Sigmoid colon (tissue), 7 donors: Measurements from ENCODE around the gene RAPSN. TPM values are rescaled to one million over a fixed set of nuclear protein-coding genes. Genes with fewer than 3 reads are reported as not detected.
A peak's percentile ranks its signal among the peaks of the same experiment; 100 is the strongest.

Experiments used
- DNase-seq: peaks from one replicate; pipeline ENCODE4 v3.0.0-alpha.2; 2019
- H3K27ac ChIP-seq, 4 donors: fragments of 200-600 bp; sonication (generic); one replicate each; pipeline ENCODE4 v1.5.1; 2016 to 2019; ENCODE audit warnings: mild to moderate bottlenecking in 1 of 4
- H3K27me3 ChIP-seq, 3 donors: fragments of 200-600 bp; sonication (generic); one replicate each; pipeline ENCODE4 v1.5.1; 2019; ENCODE audit warnings: mild to moderate bottlenecking in 1 of 3
- H3K36me3 ChIP-seq, 4 donors: fragments of 200-600 bp; sonication (generic); one replicate each; pipeline ENCODE4 v1.5.1; 2016 to 2019
- H3K4me1 ChIP-seq, 4 donors: fragments of 200-600 bp; sonication (generic); one replicate each; pipeline ENCODE4 v1.5.1; 2017 to 2019
- H3K4me3 ChIP-seq, 4 donors: fragments of 200-600 bp; sonication (generic); one replicate each; pipeline ENCODE4 v1.5.1; 2017 to 2019; ENCODE audit warnings: mild to moderate bottlenecking in 2 of 4, moderate library complexity in 1 of 4
- H3K9me3 ChIP-seq, 4 donors: fragments of 200-600 bp in 3 of 4; sonication (generic) in 3 of 4; one replicate each; pipeline versions ENCODE4 v1.5.1 to v1.6.1; 2013 to 2019
- CTCF ChIP-seq, 4 experiments: fragments of 450-650 bp in 3 of 4; fragments of 200-600 bp in 1 of 4; IDR thresholded peaks; one replicate each; pipeline ENCODE4 v1.5.1; 2016 to 2019; ENCODE audit warnings: antibody characterized with exemption in 4 of 4, mild to moderate bottlenecking in 3 of 4, moderate library complexity in 2 of 4
- EP300 ChIP-seq, 4 donors: sonication (generic); formaldehyde crosslinking; IDR thresholded peaks; one replicate each; pipeline ENCODE4 v1.6.1; 2017; ENCODE audit warnings: antibody characterized with exemption in 4 of 4
- POLR2A ChIP-seq, 2 donors: fragments of 450-650 bp; IDR thresholded peaks; one replicate each; pipeline ENCODE4 v1.6.1; 2016; ENCODE audit warnings: antibody characterized with exemption in 2 of 2, mild to moderate bottlenecking in 2 of 2, moderate library complexity in 2 of 2
- POLR2AphosphoS5 ChIP-seq, 4 donors: sonication (generic); formaldehyde crosslinking; IDR thresholded peaks; one replicate each; pipeline ENCODE4 v1.6.1; 2017; ENCODE audit warnings: antibody characterized with exemption in 4 of 4
- WGBS, 2 donors: extraction: QIAGEN DNeasy Blood & Tissue Kit; methylation state at CpG; one replicate each; pipeline ENCODE4 v1.1.7; 2013; 5-methylcytosine and 5-hydroxymethylcytosine counted together
- intact Hi-C: fragments of 100-400 bp; cut with DNase I; formaldehyde crosslinking; loops from one replicate; pipeline ENCODE4 v1.15.1; 2023
- polyA plus RNA-seq, 3 donors: library from polyadenylated mRNA; stranded (reverse); fragments of 200-250 nt; gene quantifications; one replicate each; pipeline ENCODE4 v1.2.3, GENCODE V29; 2013
- total RNA-seq, 4 donors: library from RNA; depleted of rRNA; stranded (reverse); fragments of >200 nt; gene quantifications; one replicate each; pipeline ENCODE4 v1.1.0, GENCODE V29; 2016
- donor health status: healthy with polysubstance abuse.
- donor health status: Bipolar disorder and iron deficiency.
- donor health status: healthy.

The RAPSN gene
- total and polyA plus RNA-seq, 7 donors, result 0.27 to 0.61 (median 0.46) TPM; not detected in 3

GRCh38 chr11:47438721-47439120 is 10.2 kb downstream of the RAPSN start:
- Histone ChIP-seq H3K4me3 (no peak overlapping the region), H3K9me3 (no peaks in the 10 kb centered on the region), H3K36me3 (no peaks in the 10 kb centered on the region), H3K27ac (no peak overlapping the region), H3K4me1 (peaks cover 0 to 12% (median 9%) of the 10 kb centered on the region in 4 donors), H3K27me3 (no peaks in the 10 kb centered on the region)
- intact Hi-C loops, result no loop called here
- no peak for DNase-seq
- no peak for TF ChIP-seq POLR2A (IDR thresholded peaks at IDR 0.05)
- no peak for TF ChIP-seq EP300 (IDR thresholded peaks at IDR 0.05)
- no peak for TF ChIP-seq CTCF (IDR thresholded peaks at IDR 0.05)
- no peak for TF ChIP-seq POLR2AphosphoS5 (IDR thresholded peaks at IDR 0.05)
- WGBS, 2 donors, result 95 to 97% methylated on average over 18 of the region's 18 CpGs

- H3K9me3 ChIP-seq, result no peaks in the 10 kb centered on the region
- no peaks in the 10 kb centered on the region for H3K36me3 ChIP-seq
- peaks cover 0 to 16% (median 10%) of the 10 kb centered on the region in 4 donors for H3K4me1 ChIP-seq
- intact Hi-C loops, result no loop called here
- H3K4me3 ChIP-seq, result no peak overlapping the region
- TF ChIP-seq CTCF (IDR thresholded peaks at IDR 0.05) (no peak), POLR2A (IDR thresholded peaks at IDR 0.05) (no peak), EP300 (IDR thresholded peaks at IDR 0.05) (no peak)
- WGBS, 2 donors, result 40 to 71% methylated on average over 16 of the region's 16 CpGs
- peak overlapping the region in 3 of 4 donors; percentile 12 to 47 (median 37) for H3K27ac ChIP-seq
- H3K27me3 ChIP-seq, result no peaks in the 10 kb centered on the region
- DNase-seq, result peak; percentile 78
Observed at GRCh38 chr11:47437746-47438418, 11.1 kb downstream of the RAPSN start.

- Histone ChIP-seq H3K36me3 (no peaks in the 10 kb centered on the region), H3K9me3 (no peaks in the 10 kb centered on the region), H3K27ac (peak overlapping the region in 3 of 4 donors; percentile 12 to 47 (median 37)), H3K27me3 (no peaks in the 10 kb centered on the region), H3K4me1 (peaks cover 0 to 16% (median 10%) of the 10 kb centered on the region in 4 donors), H3K4me3 (no peak overlapping the region)
- 82 to 83% methylated on average over 11 of the region's 11 CpGs for WGBS, 2 donors
- intact Hi-C loops, result no loop called here
- no peak for TF ChIP-seq POLR2AphosphoS5 (IDR thresholded peaks at IDR 0.05)
- TF ChIP-seq POLR2A (IDR thresholded peaks at IDR 0.05), result no peak
- no peak for TF ChIP-seq EP300 (IDR thresholded peaks at IDR 0.05)
- TF ChIP-seq CTCF (IDR thresholded peaks at IDR 0.05), result no peak
- DNase-seq, result no peak
Observed at GRCh38 chr11:47437218-47437745, 11.7 kb downstream of the RAPSN start.

GRCh38 chr11:47436726-47437125 is 12.2 kb downstream of the RAPSN start:
- H3K27ac ChIP-seq, result no peak overlapping the region
- H3K4me3 ChIP-seq, result no peak overlapping the region
- peaks cover 0 to 16% (median 10%) of the 10 kb centered on the region in 4 donors for H3K4me1 ChIP-seq
- no peaks in the 10 kb centered on the region for H3K27me3 ChIP-seq
- WGBS, 2 donors, result 89 to 97% methylated on average over 3 of the region's 3 CpGs
- no peaks in the 10 kb centered on the region for H3K36me3 ChIP-seq
- intact Hi-C loops, result no loop called here
- no peak for TF ChIP-seq EP300 (IDR thresholded peaks at IDR 0.05)
- TF ChIP-seq POLR2A (IDR thresholded peaks at IDR 0.05), result no peak
- TF ChIP-seq CTCF (IDR thresholded peaks at IDR 0.05), result no peak
- TF ChIP-seq POLR2AphosphoS5 (IDR thresholded peaks at IDR 0.05), result no peak
- no peak for DNase-seq
- H3K9me3 ChIP-seq, result no peaks in the 10 kb centered on the region
